GDM1 (cell line): Measurements from ENCODE around the gene AK2.
"Not testable (repeated sequence)": the region's sequence is repeated elsewhere in the genome, so short reads cannot be mapped to it uniquely, and the experiment has no call there.

ENCODE experiments used
- DNase-seq: peaks from one replicate; lab custom pipeline; 2025; lab: John Stamatoyannopoulos, UW

AK2 gene

DNA sequence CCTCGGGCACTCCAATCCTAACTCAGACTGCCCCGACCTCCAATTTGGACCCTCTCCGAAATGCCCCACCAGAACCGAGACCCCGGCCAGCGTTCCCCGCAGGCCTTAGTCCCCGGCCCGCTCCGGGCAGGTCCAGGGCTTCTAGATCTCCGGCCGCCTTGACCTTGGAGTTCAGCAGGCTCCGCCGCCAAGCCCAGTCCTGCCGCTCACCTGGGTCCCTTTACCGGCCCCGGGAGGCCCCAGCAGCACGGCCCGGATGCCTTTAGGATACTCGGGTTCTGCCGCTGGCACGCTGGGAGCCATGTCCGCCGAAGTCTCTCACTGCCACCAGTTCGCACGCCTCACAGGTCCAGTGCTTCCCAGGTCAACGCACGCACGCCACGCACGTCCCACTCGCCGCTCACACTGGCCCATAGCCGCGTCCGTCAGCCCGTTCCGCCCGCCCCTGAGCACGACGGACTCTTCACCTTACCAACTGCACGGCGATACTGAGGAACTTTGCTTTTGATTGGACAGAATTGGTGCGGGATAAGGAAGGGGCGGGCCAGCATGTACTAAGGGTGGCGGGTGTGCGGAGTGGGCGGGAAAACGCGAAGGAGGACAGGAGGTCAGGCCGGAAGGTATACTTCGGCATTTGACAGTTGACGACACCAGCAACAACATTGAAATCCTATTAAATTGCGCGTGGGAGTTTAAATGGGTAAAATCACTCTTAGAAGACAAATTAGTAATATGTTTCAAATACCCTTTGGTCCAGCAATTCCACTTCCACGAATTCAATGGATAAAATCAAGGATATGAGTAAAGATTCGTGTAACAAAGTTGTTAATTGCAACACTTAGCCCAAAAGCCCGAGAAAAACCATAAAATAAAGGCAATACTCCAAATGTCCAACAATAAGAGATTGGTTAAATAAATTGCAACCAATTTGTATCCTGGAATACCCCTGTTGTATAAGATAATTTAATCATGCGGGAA is at the start of gene AK2:
TSS of gene AK2 (minus strand) at position 358 of the 978 bp plus-strand sequence. CDS start at position 303, 55 bp downstream.
- DNase-seq = peak; percentile 99

DNA sequence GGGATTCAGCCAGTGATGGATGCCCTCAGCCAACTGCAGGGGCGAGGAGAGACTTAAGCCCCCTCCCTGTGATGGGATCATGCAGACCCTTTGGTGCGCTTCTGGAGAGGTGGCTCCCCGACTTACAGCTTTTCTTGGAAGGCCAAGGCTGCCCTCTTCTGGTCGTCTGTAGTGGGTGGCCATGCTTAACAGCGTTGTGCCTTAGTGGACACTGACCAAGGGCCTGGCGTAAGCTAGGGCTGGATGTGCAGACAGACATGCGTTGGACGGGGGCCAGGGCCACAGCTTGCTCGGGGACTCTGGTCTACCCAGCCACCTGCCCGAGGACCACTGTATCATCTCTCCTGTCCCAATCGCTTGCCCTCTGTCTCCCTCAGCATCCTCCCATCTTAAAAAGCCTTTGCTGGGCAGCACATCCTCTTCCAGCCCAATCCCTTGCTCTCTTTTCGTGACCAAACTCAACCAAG is 49.7 kb upstream of the AK2 start:
- peak; percentile 37 for DNase-seq

DNA sequence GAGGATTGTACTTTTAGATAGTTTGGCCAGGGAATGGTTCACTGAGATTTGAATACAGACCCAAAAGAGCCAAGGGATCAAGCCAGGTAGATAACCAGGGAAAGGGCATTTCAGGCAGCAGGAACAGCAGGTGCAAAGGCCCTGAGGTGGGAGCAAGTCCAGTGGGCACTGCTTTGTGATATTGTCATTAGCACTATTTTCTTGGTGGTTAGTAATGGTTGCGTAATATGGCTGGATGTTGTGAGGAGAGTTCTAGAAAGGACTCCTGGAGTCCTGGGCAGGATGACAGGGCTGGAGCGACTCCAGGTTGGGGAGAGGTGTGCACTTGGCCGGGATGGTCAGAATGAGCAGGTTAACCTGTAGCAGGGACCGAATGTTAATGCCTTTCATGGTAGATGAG is 48.6 kb upstream of the AK2 start:
- no peak for DNase-seq

DNA sequence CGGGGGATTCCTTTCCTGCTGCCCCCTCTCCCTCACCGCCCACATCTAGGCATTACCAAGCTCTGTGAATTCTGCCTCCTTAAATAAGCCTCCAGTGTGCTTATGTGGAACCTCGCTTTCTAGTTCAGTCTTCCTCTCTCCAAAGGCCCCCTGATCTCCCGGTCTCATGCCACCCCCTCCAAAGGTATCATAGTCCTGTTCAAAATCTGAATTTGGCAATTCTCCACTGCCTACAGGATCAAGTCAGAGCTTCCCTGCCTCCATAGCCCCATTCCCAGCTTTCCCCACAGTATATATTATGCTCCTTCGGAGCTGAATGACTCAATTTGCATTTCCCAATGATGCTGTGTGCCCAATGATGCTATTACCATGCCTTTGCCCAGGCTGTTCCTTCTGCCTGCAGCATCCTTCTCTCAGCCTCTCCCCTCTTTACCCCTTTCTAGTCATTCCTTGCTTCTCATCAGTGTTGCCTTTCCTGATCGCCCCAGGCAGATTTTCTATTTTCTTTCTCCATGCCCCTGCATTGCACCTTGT is 46.0 kb upstream of the AK2 start:
- no peak for DNase-seq

DNA sequence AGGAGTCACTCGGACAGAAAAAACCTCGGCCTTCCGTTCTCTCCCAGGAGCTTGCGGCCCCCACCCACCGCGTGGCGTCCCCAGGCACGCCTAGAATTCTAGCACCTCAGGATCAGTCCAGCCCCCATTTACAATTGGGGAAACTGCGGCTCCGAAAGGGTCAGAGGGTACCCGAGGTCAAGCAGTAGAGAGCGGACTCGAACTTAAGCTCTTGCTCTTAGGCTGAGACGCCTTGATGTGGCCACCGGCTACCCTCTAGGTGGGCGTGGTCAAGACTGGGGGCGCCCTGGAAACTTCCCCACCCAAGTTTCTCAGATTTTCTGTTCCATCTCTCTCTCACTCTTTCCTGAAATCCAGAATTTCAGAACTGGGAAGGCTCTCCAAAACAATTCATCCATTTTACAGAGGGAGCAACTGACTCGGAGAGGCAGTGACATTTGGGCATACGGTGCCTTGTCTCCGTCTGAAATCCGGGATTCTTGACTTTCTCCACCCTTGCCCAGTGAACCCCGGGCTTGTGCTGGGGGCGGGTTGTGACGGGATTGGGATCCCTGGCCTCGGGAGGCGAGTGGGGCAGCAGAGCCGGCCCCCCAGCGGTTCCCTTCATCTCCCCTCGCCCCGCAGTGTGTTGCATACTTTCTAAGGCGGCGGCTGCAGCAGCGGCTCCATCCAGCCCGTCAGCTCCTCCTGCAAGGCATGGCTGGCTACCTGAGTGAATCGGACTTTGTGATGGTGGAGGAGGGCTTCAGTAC is 45.0 kb upstream of the AK2 start:
- DNase-seq = no peak

DNA sequence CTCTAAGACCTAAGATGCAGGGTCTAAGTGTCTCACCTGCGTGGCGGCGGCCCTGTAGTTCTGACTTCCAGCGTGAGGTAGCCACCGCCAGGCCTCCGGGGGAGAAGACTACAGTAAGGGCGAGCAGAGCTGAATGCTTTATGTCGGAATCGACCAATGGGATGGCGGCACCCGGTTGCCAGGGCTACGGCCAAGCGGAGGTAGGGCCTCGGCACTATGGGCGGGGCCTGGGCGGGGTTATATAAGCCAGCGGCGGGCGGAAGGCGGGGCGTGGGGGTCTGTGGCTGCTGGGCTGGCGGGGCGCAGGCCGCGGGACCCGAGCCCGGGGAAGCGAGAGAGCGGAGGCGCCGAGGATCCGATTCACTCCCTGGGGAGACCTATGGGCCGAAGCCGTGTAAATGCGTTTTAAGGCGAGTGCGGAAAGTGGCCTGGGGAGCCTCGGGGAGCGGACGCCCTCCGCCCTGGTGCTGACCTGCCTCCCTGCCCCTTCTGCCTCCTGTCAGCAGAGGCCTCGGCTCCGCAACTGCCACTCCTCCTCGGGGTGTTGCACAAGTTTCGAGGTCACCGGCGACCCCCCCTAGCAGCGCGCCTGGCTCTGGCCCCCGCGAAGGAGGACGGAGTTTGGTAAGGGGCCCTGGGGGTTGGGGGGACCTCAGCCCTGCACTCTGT is 44.3 kb upstream of the AK2 start, which contains the start of gene AZIN2:
TSS of gene AZIN2 (plus strand) at position 269 of the 669 bp plus-strand sequence. CDS start 1,097 bp downstream, outside the sequence.
- peak; percentile 78 for DNase-seq

DNA sequence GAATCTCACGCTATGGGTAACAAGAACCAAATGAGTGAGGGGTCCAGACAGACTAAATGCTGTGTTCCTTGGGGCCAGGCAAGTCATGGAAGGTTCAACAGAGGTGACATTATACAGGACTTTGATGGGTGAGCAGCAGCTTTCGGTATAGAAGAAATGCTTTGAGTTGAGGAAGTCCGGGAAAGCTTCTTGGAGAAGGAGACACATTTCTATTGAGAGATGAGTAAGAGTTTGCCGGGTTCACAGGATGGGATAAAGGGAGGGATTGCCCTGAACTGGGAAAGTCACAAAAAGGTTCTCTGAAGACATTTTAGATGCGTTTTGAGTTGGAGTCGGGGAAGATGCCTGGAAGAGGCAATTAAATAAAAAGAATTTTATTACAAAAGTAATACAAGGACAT is 43.7 kb upstream of the AK2 start:
- no peak for DNase-seq

DNA sequence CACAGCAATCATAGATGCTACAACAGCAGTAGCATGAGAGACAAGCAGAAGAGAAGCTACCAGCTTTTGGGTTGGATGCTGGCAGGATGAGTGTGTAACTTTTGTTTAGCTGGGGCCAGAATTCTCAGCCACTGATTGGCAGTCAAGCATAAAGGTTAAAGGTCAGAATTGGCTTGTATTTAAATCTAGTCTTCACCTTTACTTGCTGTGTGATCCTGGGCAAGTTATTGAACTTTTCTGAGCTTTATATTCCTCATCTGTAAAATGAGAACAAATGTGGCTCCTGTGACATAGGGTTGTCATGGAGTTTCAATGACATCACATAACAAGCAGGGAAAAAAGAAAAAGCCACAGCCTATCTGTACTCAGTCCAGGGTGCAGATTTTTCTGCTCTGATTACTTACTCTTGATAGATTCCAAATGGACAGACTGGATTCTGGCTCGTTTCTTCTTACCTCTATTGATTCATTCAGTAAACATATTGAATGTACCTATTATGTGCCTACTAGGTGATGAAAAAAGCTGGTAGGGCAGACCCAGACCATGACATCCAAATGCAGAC is 41.4 kb upstream of the AK2 start:
- DNase-seq = no peak

DNA sequence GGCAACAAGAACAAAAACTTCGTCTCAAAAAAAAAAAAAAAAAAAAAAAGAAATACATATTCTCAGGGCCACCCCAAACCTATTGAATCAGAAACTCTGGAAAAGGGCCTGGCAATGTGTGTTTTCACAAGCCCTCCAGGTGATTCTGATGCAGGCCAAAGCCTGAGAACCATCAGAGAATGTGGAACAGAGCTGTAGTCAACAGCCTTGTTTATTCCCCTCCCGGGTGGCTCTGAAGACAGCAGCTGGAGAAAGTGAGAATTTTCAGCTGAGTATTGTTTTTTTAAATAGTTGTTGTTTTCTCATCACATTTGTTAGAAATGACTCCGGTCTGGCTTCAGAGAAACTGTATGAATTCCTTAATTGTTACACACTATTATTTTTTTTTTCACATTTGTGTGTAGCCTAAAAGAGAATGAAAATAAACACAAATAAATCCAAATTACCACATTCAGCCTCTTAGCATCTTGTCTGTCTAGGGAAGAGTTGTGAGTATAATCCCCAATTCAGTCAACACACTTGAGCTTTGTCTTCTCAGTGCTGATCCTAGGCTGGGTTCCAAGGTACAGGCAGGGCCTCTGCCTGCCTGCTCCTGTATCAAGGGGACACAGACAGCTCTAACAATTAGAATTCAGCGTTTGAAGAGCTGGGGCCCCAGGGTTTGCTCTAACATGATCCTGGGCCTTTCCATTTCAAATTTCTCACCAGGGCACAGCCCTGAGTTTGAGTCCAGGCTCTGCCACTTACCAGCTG is 37.7 kb upstream of the AK2 start:
- no peak for DNase-seq

DNA sequence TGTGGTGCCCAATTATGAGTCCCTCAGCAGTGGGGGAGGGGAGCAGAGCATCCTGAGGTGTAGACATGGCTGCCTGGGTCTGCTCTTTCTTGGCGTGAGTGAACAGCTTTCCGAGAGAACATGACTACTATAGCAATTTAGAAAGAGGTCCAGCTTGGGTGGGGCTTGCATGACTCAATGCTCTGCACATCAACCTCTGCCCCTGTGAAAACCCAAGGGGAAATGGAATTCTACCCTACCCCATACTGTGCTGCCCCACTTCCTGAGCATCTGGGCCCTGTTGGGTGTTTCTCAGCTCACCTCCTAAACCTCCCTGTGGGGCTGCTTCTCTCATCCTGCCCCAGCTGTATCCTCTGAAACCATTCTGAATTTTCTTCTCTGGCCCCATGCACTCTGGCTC is 36.0 kb upstream of the AK2 start:
- DNase-seq = no peak

DNA sequence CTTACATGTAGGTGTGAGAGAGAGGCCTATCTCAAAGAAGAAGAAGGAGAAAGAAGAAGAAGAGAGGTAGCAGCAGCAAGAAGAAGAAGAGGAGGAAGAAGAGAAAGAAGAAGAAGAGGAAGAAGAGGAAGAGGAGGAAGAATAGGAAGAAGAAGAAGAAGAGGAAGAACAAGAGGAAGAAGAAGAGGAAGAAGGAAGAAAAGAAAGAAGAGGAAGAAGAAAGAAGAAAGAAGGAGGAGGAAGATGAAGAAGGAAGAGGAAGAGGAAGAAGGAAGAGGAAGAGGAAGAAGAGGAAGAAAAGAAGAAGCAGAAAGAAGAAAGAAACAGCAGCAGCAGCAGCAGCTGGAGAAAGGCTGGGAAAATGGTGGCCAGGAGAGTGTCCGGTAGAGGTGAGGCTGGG is 33.9 kb upstream of the AK2 start:
- DNase-seq = no peak

DNA sequence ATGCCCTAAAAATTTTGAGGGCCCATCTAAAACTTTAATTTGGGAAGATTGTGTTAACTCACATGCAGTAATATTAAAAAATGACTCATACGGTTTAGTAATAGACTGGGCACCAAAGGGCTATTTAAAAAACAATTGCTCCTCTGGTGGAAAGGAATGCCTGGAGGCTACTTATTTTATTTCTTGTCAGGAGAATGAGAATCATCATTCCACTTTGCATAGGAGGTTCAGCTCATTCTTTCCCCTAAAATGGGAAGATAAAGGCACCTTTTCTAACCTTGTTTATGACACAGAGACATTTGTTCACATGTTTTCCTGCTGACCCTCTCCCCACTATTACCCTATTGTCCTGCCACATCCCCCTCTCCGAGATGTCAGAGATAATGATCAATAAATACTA is 31.4 kb upstream of the AK2 start:
- not testable (repeated sequence) for DNase-seq

DNA sequence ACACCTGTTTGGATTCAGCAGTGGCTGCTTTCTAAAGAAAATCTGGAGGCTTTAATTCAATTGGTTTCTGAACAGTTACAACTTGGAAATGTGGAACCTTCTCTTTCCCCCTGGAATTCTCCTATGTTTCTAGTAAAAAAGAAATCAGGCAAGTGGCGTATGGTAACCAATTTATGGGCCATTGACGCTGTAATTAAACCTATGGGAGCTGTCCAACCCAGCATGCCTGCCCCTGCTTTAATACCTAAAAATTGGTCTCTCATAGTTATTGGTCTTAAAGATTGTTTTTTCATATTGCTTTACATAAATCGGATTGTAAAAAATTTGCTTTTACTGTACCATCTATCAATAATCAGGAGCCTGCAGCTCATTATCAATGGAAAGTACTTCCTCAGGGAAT is 29.8 kb upstream of the AK2 start:
- not testable (repeated sequence) for DNase-seq

DNA sequence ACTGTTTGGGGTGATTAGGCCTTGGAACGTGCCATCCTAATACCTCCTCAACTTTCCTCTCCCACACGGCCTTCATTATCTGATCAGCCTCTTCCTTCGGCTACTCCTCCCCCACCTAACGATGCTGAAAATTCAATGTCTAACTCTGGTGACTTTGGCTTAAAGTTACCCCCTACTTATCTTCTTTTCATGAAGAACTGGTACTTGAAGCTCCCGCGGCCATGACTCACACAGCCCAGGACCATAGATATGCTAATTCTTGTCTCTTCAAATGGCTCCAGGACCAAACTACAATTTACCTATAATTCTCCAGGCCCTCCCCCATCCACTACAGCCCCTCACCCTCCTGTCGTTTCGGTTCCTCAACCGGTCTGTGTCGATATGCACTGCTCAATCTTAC is 28.6 kb upstream of the AK2 start:
- no peak for DNase-seq

DNA sequence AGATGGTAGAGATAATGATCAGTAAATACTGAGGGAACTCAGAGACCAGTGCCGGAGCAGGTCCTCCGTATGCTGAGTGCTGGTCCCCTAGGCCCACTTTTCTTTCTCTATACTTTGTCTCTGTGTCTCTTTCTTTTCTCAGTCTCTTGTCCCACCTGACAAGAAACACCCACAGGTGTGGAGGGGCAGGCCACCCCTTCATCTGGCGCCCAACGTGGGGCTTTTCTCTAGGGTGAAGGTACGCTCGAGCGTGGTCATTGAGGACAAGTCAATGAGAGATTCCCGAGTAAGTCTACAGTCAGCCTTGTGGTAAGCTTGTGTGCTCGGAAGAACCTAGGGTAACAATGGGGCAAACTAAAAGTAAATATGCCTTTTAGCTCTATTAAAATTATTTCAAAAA is 27.6 kb upstream of the AK2 start:
- DNase-seq = not testable (repeated sequence)

DNA sequence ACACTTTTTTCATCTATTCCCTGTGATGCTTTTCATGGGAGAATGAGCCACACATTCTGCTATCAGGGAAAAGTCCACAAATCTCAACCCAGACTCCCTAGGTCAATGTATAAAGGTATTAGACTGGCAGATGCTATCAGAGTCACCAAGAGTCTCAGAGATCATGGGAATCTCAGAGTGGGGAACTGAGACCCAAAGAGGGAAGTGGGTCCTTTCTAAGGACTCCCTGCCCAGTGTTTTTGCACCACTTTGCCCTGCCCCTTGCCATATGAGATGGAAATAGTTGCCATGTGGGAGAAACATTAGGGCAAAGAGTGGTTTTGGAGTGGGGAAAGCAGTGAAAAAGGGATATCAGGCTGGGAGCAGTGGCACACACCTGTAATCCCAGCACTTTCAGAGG is 25.2 kb upstream of the AK2 start:
- no peak for DNase-seq

DNA sequence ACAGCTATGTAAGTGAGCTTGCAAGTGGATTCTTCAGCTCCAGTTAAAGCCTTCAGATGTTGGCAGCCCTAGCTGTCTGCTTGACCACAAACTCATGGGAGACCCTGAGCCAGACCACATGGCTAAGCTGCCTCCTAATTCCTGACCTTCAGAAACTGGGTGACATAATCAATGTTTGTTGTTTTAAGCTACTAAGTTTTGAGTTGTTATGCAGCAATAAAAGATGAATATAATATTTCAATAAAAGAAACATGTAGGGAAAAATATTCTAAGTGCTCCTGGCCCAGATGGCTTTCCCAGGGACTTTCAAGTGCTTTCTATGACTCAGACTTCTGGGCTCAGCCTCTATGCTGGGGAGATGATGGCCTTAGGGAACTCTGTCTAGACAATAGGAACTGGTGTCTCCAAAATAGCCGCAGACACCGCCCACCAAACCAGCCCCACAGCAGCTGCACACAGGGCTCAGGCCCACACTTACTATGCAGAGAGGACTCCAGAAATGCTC is 23.9 kb upstream of the AK2 start:
- no peak for DNase-seq

DNA sequence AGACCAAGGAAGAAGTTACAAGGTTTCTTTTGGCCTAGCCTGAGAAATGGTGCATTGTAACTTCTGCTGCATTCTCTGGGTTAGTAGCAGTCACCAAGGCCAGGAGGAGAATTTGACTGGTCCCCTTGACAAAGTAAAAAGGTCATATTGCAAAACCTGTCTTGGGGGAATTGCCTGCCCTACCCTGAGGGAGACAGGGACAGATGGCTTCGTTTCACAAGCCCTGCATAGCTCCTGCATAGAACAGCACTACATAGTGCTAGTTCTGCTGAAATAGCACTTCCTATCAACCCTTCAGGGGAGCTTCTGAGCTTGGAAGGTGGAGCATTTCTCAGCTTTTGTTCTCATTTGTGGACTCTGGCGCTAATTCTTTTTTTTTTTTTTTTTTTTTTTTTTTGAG is 20.4 kb upstream of the AK2 start:
- DNase-seq = no peak

DNA sequence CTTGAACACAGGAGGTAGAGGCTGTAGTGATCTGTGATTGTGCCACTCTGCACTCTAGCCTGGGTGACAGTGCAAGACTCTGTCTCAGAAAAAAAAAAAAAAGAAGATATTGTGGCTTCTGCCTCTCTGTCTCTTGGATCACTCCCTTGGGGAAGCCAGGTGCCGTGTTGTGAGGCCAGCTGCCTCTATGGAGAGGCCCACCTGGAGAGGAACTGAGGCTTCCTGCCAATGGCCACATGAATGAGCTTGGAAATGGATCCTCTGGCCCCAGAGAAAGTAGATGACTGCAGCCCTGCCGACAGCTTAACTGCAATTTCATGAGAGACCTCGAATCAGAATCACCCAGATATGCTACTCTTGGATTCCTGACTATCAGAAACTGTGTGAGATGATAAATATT is 19.7 kb upstream of the AK2 start:
- no peak for DNase-seq

DNA sequence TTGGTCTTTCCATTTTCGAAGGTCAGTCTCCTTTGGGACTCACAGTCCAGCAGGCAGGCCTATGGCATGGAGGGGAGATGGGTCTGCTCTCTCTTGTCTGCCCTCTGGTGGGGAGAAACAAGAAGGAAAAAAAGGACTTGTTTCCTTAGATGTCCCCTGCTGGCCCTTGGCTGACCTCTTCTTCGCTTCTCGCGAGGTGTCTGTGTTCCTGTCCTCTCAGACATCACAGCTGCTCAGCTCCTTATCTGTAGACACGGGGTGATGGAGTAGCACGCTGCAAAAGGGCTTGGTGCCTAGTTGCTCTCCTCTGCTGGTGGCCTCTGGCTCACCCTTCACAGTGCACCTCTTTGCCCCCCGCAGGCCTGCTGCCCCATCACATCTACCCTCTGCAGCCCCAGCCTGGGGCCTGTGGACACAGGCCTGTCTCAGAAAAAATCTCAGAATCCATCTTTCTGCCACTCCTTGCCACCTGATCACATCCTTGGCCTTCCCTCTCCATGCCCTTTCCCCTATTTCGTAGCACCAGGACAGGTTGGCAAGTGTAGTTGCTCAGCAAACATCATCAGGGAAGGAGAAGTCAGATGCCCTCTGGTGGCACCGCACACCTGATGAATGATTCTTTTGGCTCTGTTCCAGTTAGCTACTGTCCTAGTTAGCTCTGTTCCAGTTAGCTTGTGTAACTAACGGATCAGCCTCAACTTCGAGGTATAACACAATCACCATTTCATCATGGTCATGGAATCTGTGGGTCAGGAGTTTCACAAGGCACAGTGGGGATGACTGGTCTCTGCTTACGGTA is 18.7 kb upstream of the AK2 start:
- peak; percentile 46 for DNase-seq
